ENCODE results near the gene SNX1. TPM values are rescaled to one million over a fixed set of nuclear protein-coding genes. Genes with fewer than 3 reads are reported as not detected.

Gene SNX1
- total RNA-seq, 2 donors from 2014 or later: 54.5 to 63.0 TPM

- peak overlapping the region; percentile 10 for H3K27ac Mint-ChIP-seq
These were observed 61.0 kb downstream of the SNX1 start for GRCh38 chr15:64156652-64157331.

DNA sequence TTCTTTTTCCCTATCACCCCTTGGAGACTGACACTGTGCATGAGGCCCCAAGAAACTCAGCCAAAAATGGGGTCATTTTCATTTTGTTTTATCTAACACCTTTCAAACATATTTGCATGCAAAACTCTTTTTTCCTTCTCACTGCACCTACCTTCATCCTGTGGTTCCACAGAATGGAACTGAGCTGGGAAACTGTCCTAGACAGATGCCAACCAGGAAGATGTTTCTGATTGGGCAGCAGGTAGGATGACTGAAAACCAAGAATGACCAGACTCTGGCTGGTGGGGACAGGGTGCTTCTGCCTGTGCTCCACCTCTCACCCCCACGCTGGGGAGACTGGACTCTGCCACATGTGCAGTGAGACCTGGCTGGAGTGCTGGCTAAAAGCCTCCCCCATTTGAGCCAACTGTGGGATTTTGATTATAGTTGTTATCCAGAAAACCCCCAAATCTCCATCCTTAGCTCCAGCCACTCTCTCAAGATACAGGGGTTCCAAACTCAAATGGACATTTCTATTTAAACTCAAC is 61.9 kb downstream of the SNX1 start:
- peaks cover 10% of the 10 kb centered on the region for H3K27me3 Mint-ChIP-seq (ENCODE audit: insufficient read depth)
- Histone ChIP-seq H3K36me3 (ENCODE audit: control insufficient read depth, insufficient read depth, low read length) (peaks cover 53% of the 10 kb centered on the region), H3K27ac (ENCODE audit: low read depth, low read length) (no peak overlapping the region), H3K27me3 (ENCODE audit: control insufficient read depth, insufficient read depth, low read length, poor library complexity, severe bottlenecking) (peaks cover 8% of the 10 kb centered on the region), H3K9ac (ENCODE audit: extremely low read depth, low read length, poor library complexity, severe bottlenecking) (no peak overlapping the region), H3K4me1 (ENCODE audit: control insufficient read depth, insufficient read depth, low read length) (peaks cover 6% of the 10 kb centered on the region), H3K4me3 (ENCODE audit: low read length) (no peak overlapping the region), H3K9me3 (ENCODE audit: control insufficient read depth, low read length) (no peaks in the 10 kb centered on the region)
- no peaks in the 10 kb centered on the region for H3K9me3 Mint-ChIP-seq
- no peak overlapping the region for H3K4me3 Mint-ChIP-seq
- no peak for DNase-seq
- peaks cover 61% of the 10 kb centered on the region for H3K36me3 Mint-ChIP-seq (ENCODE audit: low read depth)
- 100% methylated on average over 1 of the region's 1 CpG; no CpG with 5 or more reads in 1 of the 2 experiments for WGBS, 2 experiments (ENCODE audit: insufficient coverage in 1 of 2, insufficient read length in 1 of 2)
- TF ChIP-seq, protein P1, sequence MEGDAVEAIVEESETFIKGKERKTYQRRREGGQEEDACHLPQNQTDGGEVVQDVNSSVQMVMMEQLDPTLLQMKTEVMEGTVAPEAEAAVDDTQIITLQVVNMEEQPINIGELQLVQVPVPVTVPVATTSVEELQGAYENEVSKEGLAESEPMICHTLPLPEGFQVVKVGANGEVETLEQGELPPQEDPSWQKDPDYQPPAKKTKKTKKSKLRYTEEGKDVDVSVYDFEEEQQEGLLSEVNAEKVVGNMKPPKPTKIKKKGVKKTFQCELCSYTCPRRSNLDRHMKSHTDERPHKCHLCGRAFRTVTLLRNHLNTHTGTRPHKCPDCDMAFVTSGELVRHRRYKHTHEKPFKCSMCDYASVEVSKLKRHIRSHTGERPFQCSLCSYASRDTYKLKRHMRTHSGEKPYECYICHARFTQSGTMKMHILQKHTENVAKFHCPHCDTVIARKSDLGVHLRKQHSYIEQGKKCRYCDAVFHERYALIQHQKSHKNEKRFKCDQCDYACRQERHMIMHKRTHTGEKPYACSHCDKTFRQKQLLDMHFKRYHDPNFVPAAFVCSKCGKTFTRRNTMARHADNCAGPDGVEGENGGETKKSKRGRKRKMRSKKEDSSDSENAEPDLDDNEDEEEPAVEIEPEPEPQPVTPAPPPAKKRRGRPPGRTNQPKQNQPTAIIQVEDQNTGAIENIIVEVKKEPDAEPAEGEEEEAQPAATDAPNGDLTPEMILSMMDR (conservative IDR thresholded peaks at IDR 0.05): no peak
- H3K27ac Mint-ChIP-seq: no peak overlapping the region
- H3K4me1 Mint-ChIP-seq: peaks cover 20% of the 10 kb centered on the region

More at GRCh38 chr15:64156652-64157331, 61.0 kb downstream of the SNX1 start:
- Mint-ChIP-seq H3K36me3 (ENCODE audit: low read depth) (peaks cover 57% of the 10 kb centered on the region), H3K4me1 (peaks cover 16% of the 10 kb centered on the region), H3K9me3 (no peaks in the 10 kb centered on the region), H3K4me3 (no peak overlapping the region), H3K27me3 (ENCODE audit: insufficient read depth) (peaks cover 16% of the 10 kb centered on the region)
- Histone ChIP-seq H3K9ac (ENCODE audit: extremely low read depth, low read length, poor library complexity, severe bottlenecking) (no peak overlapping the region), H3K27me3 (ENCODE audit: control insufficient read depth, insufficient read depth, low read length, poor library complexity, severe bottlenecking) (peaks cover 16% of the 10 kb centered on the region), H3K9me3 (ENCODE audit: control insufficient read depth, low read length) (no peaks in the 10 kb centered on the region), H3K4me3 (ENCODE audit: low read length) (no peak overlapping the region), H3K36me3 (ENCODE audit: control insufficient read depth, insufficient read depth, low read length) (peaks cover 53% of the 10 kb centered on the region), H3K4me1 (ENCODE audit: control insufficient read depth, insufficient read depth, low read length) (peaks cover 6% of the 10 kb centered on the region), H3K27ac (ENCODE audit: low read depth, low read length) (no peak overlapping the region)
- TF ChIP-seq, protein P1 (conservative IDR thresholded peaks at IDR 0.05): no peak
- no peak for DNase-seq
- 96% methylated on average over 10 to 16 of the region's 16 CpGs for WGBS, 2 experiments (ENCODE audit: insufficient coverage in 1 of 2, insufficient read length in 1 of 2)

DNA sequence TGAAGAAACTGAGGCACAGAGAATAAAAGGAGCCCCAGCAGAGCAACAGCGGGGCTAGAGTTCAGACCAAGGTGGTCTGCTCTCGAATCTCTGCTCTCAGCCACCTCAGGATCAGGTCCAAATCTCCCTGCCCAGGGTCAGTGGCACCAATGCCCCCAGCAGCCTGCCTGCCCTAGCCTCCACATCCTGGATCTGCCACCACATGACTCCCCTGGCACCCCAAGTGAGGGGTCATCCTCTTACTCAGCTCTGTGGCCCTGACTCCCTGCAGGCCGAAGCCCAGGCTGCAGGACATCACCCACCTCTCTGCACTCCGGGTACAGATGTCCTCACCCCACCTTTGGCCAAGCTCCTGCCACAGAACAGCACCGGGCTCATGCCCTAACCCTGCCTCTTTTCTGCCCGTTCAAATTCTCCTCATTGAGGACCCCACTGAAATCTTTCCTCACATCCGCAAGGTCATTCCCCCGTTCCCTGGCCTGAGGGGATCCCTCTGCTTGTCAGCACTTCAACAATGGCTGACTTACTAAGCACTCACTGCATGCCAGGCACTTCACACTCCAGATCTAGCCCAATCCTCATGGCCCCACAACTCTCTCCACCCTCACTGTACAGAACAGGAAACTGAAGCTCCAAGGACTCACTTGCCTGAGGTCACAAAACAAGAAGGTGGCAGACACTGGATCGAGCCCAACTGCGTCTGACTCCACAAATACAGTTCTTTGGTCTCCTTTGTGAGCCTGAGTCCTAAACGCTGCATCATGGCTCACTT is 62.8 kb downstream of the SNX1 start:
- peaks cover 61% of the 10 kb centered on the region for H3K36me3 Mint-ChIP-seq (ENCODE audit: low read depth)
- Histone ChIP-seq H3K9ac (ENCODE audit: extremely low read depth, low read length, poor library complexity, severe bottlenecking) (no peak overlapping the region), H3K27me3 (ENCODE audit: control insufficient read depth, insufficient read depth, low read length, poor library complexity, severe bottlenecking) (no peaks in the 10 kb centered on the region), H3K36me3 (ENCODE audit: control insufficient read depth, insufficient read depth, low read length) (peaks cover 53% of the 10 kb centered on the region), H3K27ac (ENCODE audit: low read depth, low read length) (no peak overlapping the region), H3K9me3 (ENCODE audit: control insufficient read depth, low read length) (no peaks in the 10 kb centered on the region), H3K4me3 (ENCODE audit: low read length) (no peak overlapping the region), H3K4me1 (ENCODE audit: control insufficient read depth, insufficient read depth, low read length) (peaks cover 8% of the 10 kb centered on the region)
- H3K27me3 Mint-ChIP-seq (ENCODE audit: insufficient read depth): peaks cover 2% of the 10 kb centered on the region
- H3K27ac Mint-ChIP-seq: peak overlapping the region; percentile 9
- TF ChIP-seq, protein P1 (conservative IDR thresholded peaks at IDR 0.05): no peak
- 96 to 97% methylated on average over 10 to 11 of the region's 11 CpGs for WGBS, 2 experiments (ENCODE audit: insufficient coverage in 1 of 2, insufficient read length in 1 of 2)
- no peaks in the 10 kb centered on the region for H3K9me3 Mint-ChIP-seq
- H3K4me3 Mint-ChIP-seq: no peak overlapping the region
- DNase-seq: no peak
- peaks cover 17% of the 10 kb centered on the region for H3K4me1 Mint-ChIP-seq
